Transverse colon (tissue), 4 donors: ENCODE results near the gene CELF4. TPM values are rescaled to one million over a fixed set of nuclear protein-coding genes. Genes with fewer than 3 reads are reported as not detected.

Experiments used
- DNase-seq: peaks from one replicate; pipeline ENCODE4 v3.0.0-alpha.2; 2019
- H3K27ac ChIP-seq, 4 donors: fragments of 200-600 bp; sonication (generic); 2 replicates each; pipeline ENCODE4 v1.5.1; 2016 to 2018; ENCODE audit warnings: inconsistent platforms in 4 of 4
- H3K27me3 ChIP-seq: fragments of 200-600 bp; sonication (generic); 2 replicates; pipeline ENCODE4 v1.5.1; 2017; ENCODE audit warnings: inconsistent platforms
- H3K36me3 ChIP-seq, 4 donors: fragments of 200-600 bp; sonication (generic); 2 replicates each; pipeline ENCODE4 v1.5.1; 2017 to 2019; ENCODE audit warnings: inconsistent platforms in 4 of 4
- H3K4me1 ChIP-seq, 4 donors: fragments of 200-600 bp; sonication (generic); 2 replicates each; pipeline ENCODE4 v1.5.1; 2017 to 2020; ENCODE audit warnings: inconsistent platforms in 4 of 4
- H3K4me3 ChIP-seq, 4 donors: fragments of 200-600 bp; sonication (generic); 1 replicate in 1 of 4; 2 replicates in 3 of 4; pipeline versions ENCODE4 v1.5.1 to v1.6.1; 2017 to 2019; ENCODE audit warnings: inconsistent platforms in 4 of 4
- H3K9me3 ChIP-seq, 2 donors: fragments of 200-600 bp; sonication (generic); 2 replicates each; pipeline ENCODE4 v1.5.1; 2017 to 2019; ENCODE audit warnings: inconsistent platforms in 2 of 2
- CTCF ChIP-seq, 5 experiments: fragments of 200-600 bp in 3 of 5; fragments of 450-650 bp in 2 of 5; sonication (generic) in 3 of 5; IDR thresholded peaks; 1 replicate in 2 of 5; 2 replicates in 3 of 5; pipeline ENCODE4 v1.5.1; 2016 to 2017; ENCODE audit warnings: antibody characterized with exemption in 5 of 5, inconsistent platforms in 3 of 5, mild to moderate bottlenecking in 2 of 5, moderate library complexity in 1 of 5
- EP300 ChIP-seq: sonication (generic); formaldehyde crosslinking; IDR thresholded peaks from one replicate; pipeline ENCODE4 v1.6.1; 2017; ENCODE audit warnings: antibody characterized with exemption, low read depth
- POLR2A ChIP-seq: fragments of 450-650 bp; IDR thresholded peaks from one replicate; pipeline ENCODE4 v1.6.1; 2016; ENCODE audit warnings: antibody characterized with exemption, mild to moderate bottlenecking, moderate library complexity
- POLR2AphosphoS5 ChIP-seq, 3 donors: sonication (generic); formaldehyde crosslinking; IDR thresholded peaks; one replicate each; pipeline ENCODE4 v1.6.1; 2016; ENCODE audit warnings: antibody characterized with exemption in 3 of 3
- WGBS, 2 donors: methylation state at CpG; one replicate each; pipeline ENCODE4 v1.1.5; 2018; ENCODE audit warnings: low coverage in 1 of 2; 5-methylcytosine and 5-hydroxymethylcytosine counted together
- in situ Hi-C, 4 donors: fragments of 200-750 bp; cut with MboI; loops; one replicate each; pipeline versions ENCODE4 v1.15.0 to v1.15.1; 2017; ENCODE audit warnings: low sequenced_read_pairs in 3 of 4, low pct_ligation_motif_present in 1 of 4, low pct_unique_long_range_greater_than_20kb in 1 of 4
- intact Hi-C: fragments of 100-400 bp; cut with DNase I; formaldehyde crosslinking; loops from one replicate; pipeline ENCODE4 v1.15.1; 2023; ENCODE audit warnings: low total_unique reads
- total RNA-seq, 4 donors: library from RNA; depleted of rRNA; stranded (reverse); fragments of >200 nt; gene quantifications; one replicate each; pipeline ENCODE4 v1.1.0, GENCODE V29; 2016

The CELF4 gene
- total RNA-seq, 4 donors from 2014 or later = 0.14 to 0.75 TPM; not detected in 2

- in situ Hi-C loops = no loop called here
- H3K4me3 ChIP-seq = no peak overlapping the region
- intact Hi-C loops = no loop called here
- no peak overlapping the region for H3K27ac ChIP-seq
- no peaks in the 10 kb centered on the region for H3K36me3 ChIP-seq
- TF ChIP-seq CTCF (IDR thresholded peaks at IDR 0.05) = no peak
- TF ChIP-seq EP300 = no peak
- TF ChIP-seq POLR2A = no peak
- no peak for TF ChIP-seq POLR2AphosphoS5 (IDR thresholded peaks at IDR 0.05)
- H3K9me3 ChIP-seq = no peaks in the 10 kb centered on the region
- no peaks in the 10 kb centered on the region for H3K4me1 ChIP-seq
- WGBS, 2 donors = 70 to 96% methylated on average over 2 to 7 of the region's 7 CpGs
- H3K27me3 ChIP-seq = no peaks in the 10 kb centered on the region
- DNase-seq = no peak
Measured at GRCh38 chr18:37438417-37439180, 127.0 kb downstream of the CELF4 start.

GRCh38 chr18:37435996-37436395 lies 129.6 kb downstream of the CELF4 start:
- intact Hi-C loops (no loop called here), in situ Hi-C loops (no loop called here)
- Histone ChIP-seq H3K9me3 (no peaks in the 10 kb centered on the region), H3K4me3 (no peak overlapping the region), H3K36me3 (no peaks in the 10 kb centered on the region), H3K27me3 (no peaks in the 10 kb centered on the region), H3K4me1 (no peaks in the 10 kb centered on the region), H3K27ac (no peak overlapping the region)
- TF ChIP-seq CTCF (IDR thresholded peaks at IDR 0.05) = no peak
- no peak for TF ChIP-seq EP300
- TF ChIP-seq POLR2AphosphoS5 (IDR thresholded peaks at IDR 0.05) = no peak
- TF ChIP-seq POLR2A = no peak
- 47% methylated on average over 15 of the region's 15 CpGs; no CpG with 5 or more reads in 1 of the 2 donors for WGBS, 2 donors
- DNase-seq = no peak

- WGBS, 2 donors = 70% methylated on average over 5 of the region's 5 CpGs; no CpG with 5 or more reads in 1 of the 2 donors
- intact Hi-C loops = no loop called here
- no peak for TF ChIP-seq EP300
- TF ChIP-seq POLR2AphosphoS5 (IDR thresholded peaks at IDR 0.05) = no peak
- no peak for TF ChIP-seq POLR2A
- TF ChIP-seq CTCF (IDR thresholded peaks at IDR 0.05) = no peak
Measured at GRCh38 chr18:37435150-37435867, 130.3 kb downstream of the CELF4 start.

GRCh38 chr18:37434161-37434860 lies 131.3 kb downstream of the CELF4 start:
- no peak for TF ChIP-seq POLR2AphosphoS5 (IDR thresholded peaks at IDR 0.05)
- no peak for TF ChIP-seq CTCF (IDR thresholded peaks at IDR 0.05)
- no peak for TF ChIP-seq POLR2A
- no peak for TF ChIP-seq EP300
- intact Hi-C loops = no loop called here
- 50 to 84% methylated on average over 1 to 13 of the region's 13 CpGs for WGBS, 2 donors
- no peak for DNase-seq
- H3K36me3 ChIP-seq = no peaks in the 10 kb centered on the region
- no peak overlapping the region for H3K27ac ChIP-seq
- H3K27me3 ChIP-seq = no peaks in the 10 kb centered on the region
- H3K9me3 ChIP-seq = no peaks in the 10 kb centered on the region
- in situ Hi-C loops = no loop called here
- H3K4me1 ChIP-seq = no peaks in the 10 kb centered on the region
- no peak overlapping the region for H3K4me3 ChIP-seq

More at GRCh38 chr18:37435150-37435867, 130.3 kb downstream of the CELF4 start:
- DNase-seq = no peak
- H3K4me3 ChIP-seq = no peak overlapping the region
- H3K36me3 ChIP-seq = no peaks in the 10 kb centered on the region
- H3K27me3 ChIP-seq = no peaks in the 10 kb centered on the region
- H3K4me1 ChIP-seq = no peaks in the 10 kb centered on the region
- H3K27ac ChIP-seq = no peak overlapping the region
- no peaks in the 10 kb centered on the region for H3K9me3 ChIP-seq
- in situ Hi-C loops = no loop called here
